ENCODE results near the gene TRNP1. TPM values are rescaled to one million over a fixed set of nuclear protein-coding genes. Genes with fewer than 3 reads are reported as not detected.

Gene TRNP1
- total and polyA plus RNA-seq, 10 of the 15 experiments (the other 5 are each of a cell fraction or from before 2014, with no cell fraction given), result 0.13 TPM; not detected in 9

DNA sequence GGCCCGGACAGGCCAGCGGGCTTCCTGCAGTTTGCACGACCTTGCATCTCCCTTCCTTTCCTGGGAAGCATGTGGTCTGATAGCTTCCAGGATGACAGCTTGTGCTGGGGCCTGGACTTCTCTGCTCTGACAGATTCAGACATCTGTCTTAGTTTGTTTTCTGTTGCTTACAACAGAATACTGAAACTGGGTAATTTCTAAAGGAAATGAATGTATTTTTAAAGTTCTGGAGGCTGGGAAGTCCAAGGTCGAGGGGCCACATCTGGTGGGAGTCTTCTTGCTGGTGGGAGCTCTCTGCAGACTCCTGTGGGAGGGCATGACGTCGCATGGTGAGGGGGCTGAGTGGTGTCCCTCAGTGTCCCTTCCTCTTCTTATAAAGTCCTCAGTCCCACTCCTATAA is 54.4 kb downstream of the TRNP1 start:
- no peak overlapping the region for H2AFZ ChIP-seq (ENCODE audit: control insufficient read depth, low read depth, low read length)
- no peaks in the 10 kb centered on the region for H4K20me1 ChIP-seq (ENCODE audit: control insufficient read depth, insufficient read depth)
- in situ Hi-C loops (cut with MboI), result loop anchor here (5.0 kb wide), 1 partner anchor 49 kb away; no protein-coding TSS in a partner anchor
- ATAC-seq, result no peak
- no peak overlapping the region for H3K4me2 ChIP-seq (ENCODE audit: control insufficient read depth, insufficient read depth)
- TF ChIP-seq HSF1 (IDR thresholded peaks at IDR 0.05; ENCODE audit: low read depth, low read length) (no peak), CEBPZ (IDR thresholded peaks at IDR 0.05; ENCODE audit: low read depth, low read length) (no peak), SMAD5 (IDR thresholded peaks at IDR 0.05; ENCODE audit: low read depth) (no peak), IRF5 (IDR thresholded peaks at IDR 0.05; ENCODE audit: borderline replicate concordance) (no peak), SUPT20H (IDR thresholded peaks at IDR 0.05; ENCODE audit: borderline replicate concordance, control insufficient read depth, low read depth, low read length) (no peak)
- H3K9me3 ChIP-seq (replicated peaks; ENCODE audit: control insufficient read depth, insufficient read depth, low read length), result no peaks in the 10 kb centered on the region
- no peak for DNase-seq (ENCODE audit: low read depth, low spot score)
- no peaks in the 10 kb centered on the region for H3K36me3 ChIP-seq (ENCODE audit: control insufficient read depth in 2 of 2, insufficient read depth in 2 of 2, low read length in 1 of 2)
- intact Hi-C loops (cut with micrococcal nuclease; ENCODE audit: unreplicated experiment), result no loop called here
- H3K27ac ChIP-seq (ENCODE audit: control insufficient read depth, insufficient read depth), result no peak overlapping the region
- H3K9ac ChIP-seq (ENCODE audit: control insufficient read depth, insufficient read depth, low read length), result no peak overlapping the region
- SMC1A ChIA-PET (ENCODE audit: uncharacterized antibody, unreplicated experiment), result interaction anchor here (6.8 kb wide), 1 partner anchor 50 kb away, joined by 176 read pairs; no protein-coding TSS in a partner anchor
- no peaks in the 10 kb centered on the region for H3K79me2 ChIP-seq (ENCODE audit: control insufficient read depth, insufficient read depth, low read length)
- no TSS peak for BruUV-seq (replicated peaks)
- WGBS (ENCODE audit: insufficient coverage, insufficient replicate concordance, low lambda C conversion rate, missing lambda C conversion rate), result 16% methylated on average over 6 of the region's 6 CpGs
- peaks cover 5% of the 10 kb centered on the region; the same call in 1 of the 2 replicates for H3K4me1 ChIP-seq (ENCODE audit: control insufficient read depth, insufficient read depth, low read length)
- POLR2A ChIA-PET, result no interaction called here
- no peak for FAIRE-seq
- H3K27me3 ChIP-seq (replicated peaks in 1 of 2; ENCODE audit: control insufficient read depth in 2 of 2, insufficient read depth in 2 of 2, low read length in 1 of 2), result no peaks in the 10 kb centered on the region
- RAD21 ChIA-PET (ENCODE audit: unreplicated experiment), result interaction anchor here (0.6 kb wide), 1 partner anchor 49 kb away, joined by 4 read pairs; no protein-coding TSS in a partner anchor
- H3K4me3 ChIP-seq, result no peak overlapping the region
- CTCF ChIA-PET, result interaction anchor here (0.6 to 14.6 kb wide), 3 partner anchors 47 to 292 kb away, joined by 3 to 577 read pairs (median 20); no protein-coding TSS in a partner anchor

Data from GM12878 (cell line).